ENCODE measurements around the gene LCN1. TPM values are rescaled to one million over a fixed set of nuclear protein-coding genes. Genes with fewer than 3 reads are reported as not detected.

The LCN1 gene
- total RNA-seq, 1 experiment from 2014 or later = not detected

DNA sequence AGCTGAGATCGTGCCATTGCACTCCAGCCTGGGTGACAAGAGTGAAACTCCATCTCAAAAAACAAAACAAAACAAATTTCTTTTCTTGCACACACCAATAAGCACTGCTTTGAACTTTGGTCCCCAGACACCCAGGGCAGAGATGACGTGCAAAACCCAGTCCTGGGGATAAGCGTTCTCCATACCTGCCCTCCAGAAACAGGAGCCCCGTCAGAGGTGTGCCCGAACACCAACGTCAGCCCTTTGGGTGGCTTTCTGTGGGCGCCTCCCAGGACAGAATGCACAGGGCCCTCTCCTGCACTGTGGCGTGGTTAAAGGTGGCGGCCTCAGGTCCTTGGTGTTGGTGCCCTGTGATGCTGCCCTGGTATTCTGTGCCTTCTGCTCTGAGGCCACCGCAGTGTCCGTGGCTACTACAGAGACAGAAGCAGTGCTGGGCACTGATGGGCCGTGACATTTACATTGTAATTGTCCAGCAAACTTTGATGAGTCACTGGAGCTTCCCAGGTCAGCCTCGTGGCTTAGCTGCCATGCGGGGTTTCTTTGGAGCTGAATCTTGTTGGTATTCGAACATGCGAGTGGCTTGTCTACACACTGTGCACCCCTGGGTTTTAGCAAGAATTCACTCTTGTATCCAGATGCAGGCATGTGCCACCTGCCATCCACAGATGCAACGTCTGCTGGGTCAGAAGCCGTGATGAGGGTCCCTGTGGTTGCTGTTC, 31.9 kb upstream of the LCN1 start:
- Histone ChIP-seq H3F3A (ENCODE audit: insufficient read depth, low read depth) (no peaks in the 10 kb centered on the region; the same call in 1 of the 2 replicates), H3K4me1 (replicated peaks; ENCODE audit: insufficient read depth) (no peaks in the 10 kb centered on the region), H2AFZ (no peak overlapping the region), H3K27ac (no peak overlapping the region), H4K20me1 (ENCODE audit: insufficient read depth) (0 out of 2 replicates have a peak, but pooled peaks cover 3% of the 10 kb centered on the region), H3K4me3 (no peak overlapping the region), H3K9me2 (ENCODE audit: insufficient read depth) (no peaks in the 10 kb centered on the region), H3K79me2 (ENCODE audit: low read depth) (no peaks in the 10 kb centered on the region), H3K36me3 (ENCODE audit: low read depth) (0 out of 2 replicates have a peak, but pooled peaks cover 7% of the 10 kb centered on the region), H3K9me3 (ENCODE audit: insufficient read depth, low read depth) (no peaks in the 10 kb centered on the region), H3K4me2 (no peak overlapping the region), H3K27me3 (ENCODE audit: insufficient read depth, low read depth) (no peaks in the 10 kb centered on the region)
- TF ChIP-seq EZH2 (IDR thresholded peaks at IDR 0.05; ENCODE audit: low read depth) = no peak
- TF ChIP-seq, protein P1, sequence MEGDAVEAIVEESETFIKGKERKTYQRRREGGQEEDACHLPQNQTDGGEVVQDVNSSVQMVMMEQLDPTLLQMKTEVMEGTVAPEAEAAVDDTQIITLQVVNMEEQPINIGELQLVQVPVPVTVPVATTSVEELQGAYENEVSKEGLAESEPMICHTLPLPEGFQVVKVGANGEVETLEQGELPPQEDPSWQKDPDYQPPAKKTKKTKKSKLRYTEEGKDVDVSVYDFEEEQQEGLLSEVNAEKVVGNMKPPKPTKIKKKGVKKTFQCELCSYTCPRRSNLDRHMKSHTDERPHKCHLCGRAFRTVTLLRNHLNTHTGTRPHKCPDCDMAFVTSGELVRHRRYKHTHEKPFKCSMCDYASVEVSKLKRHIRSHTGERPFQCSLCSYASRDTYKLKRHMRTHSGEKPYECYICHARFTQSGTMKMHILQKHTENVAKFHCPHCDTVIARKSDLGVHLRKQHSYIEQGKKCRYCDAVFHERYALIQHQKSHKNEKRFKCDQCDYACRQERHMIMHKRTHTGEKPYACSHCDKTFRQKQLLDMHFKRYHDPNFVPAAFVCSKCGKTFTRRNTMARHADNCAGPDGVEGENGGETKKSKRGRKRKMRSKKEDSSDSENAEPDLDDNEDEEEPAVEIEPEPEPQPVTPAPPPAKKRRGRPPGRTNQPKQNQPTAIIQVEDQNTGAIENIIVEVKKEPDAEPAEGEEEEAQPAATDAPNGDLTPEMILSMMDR (conservative IDR thresholded peaks at IDR 0.05) = no peak
- intact Hi-C loops (cut with micrococcal nuclease; ENCODE audit: unreplicated experiment) = no loop called here
- CTCF ChIA-PET = no interaction called here
- no TSS peak for BruUV-seq (replicated peaks)
- POLR2A ChIA-PET (ENCODE audit: unreplicated experiment) = no interaction called here
- no peak for DNase-seq

DNA sequence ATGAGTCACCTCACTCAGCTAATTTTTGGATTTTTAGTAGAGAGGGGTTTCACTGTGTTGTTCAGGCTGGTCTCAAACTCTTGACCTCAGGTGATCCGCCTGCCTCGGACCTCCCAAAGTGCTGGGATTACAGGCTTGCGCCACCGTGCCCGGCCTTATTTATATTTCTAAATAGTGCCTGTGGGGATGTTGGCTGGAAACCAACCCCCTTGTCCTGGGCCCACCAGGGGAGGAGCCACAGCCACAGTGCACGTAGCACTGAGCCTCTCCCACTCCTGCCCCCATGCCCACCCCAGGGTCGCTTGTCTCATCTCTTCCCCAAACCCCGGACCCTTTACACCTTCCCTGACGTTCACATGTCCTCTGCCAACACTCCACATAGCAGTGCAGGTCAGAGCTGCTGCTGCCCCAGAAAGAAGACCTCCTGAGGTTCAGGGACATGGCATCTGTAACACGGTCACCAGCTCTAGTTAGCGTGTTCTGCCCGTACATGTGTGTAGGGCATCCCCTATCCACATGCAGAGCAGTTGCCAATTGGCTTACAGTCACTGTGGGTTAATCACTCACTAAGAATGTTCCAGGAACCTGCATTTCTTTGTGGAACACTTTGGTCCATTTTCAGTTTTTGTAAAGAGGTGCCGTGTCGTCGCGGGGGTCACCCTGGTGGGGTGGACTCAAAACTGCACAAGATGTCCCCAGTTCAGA, 30.9 kb upstream of the LCN1 start:
- H3K79me2 ChIP-seq (ENCODE audit: low read depth) = no peaks in the 10 kb centered on the region

DNA sequence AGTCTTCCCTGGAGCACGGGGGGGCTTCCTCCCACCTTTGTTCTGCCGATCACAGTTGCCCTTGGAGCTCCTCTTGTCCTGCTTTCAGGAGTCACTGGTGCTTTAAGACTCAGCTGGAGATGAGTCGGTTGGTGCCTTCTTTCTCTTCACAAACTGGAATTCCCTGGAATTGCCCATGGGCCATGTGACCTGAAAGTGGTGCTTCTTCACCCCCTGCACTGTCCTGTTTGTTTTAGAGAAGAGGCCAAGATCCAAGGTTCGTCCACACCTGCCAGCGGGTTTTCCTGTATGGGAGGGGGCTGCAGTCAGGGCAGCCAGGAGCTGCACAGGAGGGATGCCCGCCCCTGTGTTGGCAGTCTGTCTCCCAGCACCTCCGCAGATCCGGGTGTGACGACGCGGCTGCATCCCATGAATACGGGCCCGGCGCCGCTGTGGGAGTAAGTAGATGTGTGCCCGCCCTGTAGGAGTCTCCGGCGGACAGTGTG, 30.2 kb upstream of the LCN1 start:
- ChIA-PET CTCF (no interaction called here), POLR2A (ENCODE audit: unreplicated experiment) (interaction anchor here (0.6 kb wide), 1 partner anchor 770 kb away, joined by 8 read pairs; no protein-coding TSS in a partner anchor)
- no peaks in the 10 kb centered on the region for H3K27me3 ChIP-seq (ENCODE audit: insufficient read depth, low read depth)
- H3K36me3 ChIP-seq (ENCODE audit: low read depth) = no peaks in the 10 kb centered on the region
- no peak for TF ChIP-seq EZH2 (IDR thresholded peaks at IDR 0.05; ENCODE audit: low read depth)
- TF ChIP-seq, protein P1 (conservative IDR thresholded peaks at IDR 0.05) = no peak
- H3K79me2 ChIP-seq (ENCODE audit: low read depth) = no peaks in the 10 kb centered on the region
- H4K20me1 ChIP-seq (ENCODE audit: insufficient read depth) = 0 out of 2 replicates have a peak, but pooled peaks cover 3% of the 10 kb centered on the region
- intact Hi-C loops (cut with micrococcal nuclease; ENCODE audit: unreplicated experiment) = no loop called here
- no peak for DNase-seq
- no peak overlapping the region for H3K4me2 ChIP-seq
- H3K9me2 ChIP-seq (ENCODE audit: insufficient read depth) = no peaks in the 10 kb centered on the region
- no peak overlapping the region for H3K4me3 ChIP-seq
- no peak overlapping the region for H2AFZ ChIP-seq
- no peaks in the 10 kb centered on the region; the same call in 1 of the 2 replicates for H3F3A ChIP-seq (ENCODE audit: insufficient read depth, low read depth)
- no peak overlapping the region for H3K27ac ChIP-seq
- no peaks in the 10 kb centered on the region for H3K9me3 ChIP-seq (ENCODE audit: insufficient read depth, low read depth)
- H3K4me1 ChIP-seq (replicated peaks; ENCODE audit: insufficient read depth) = no peaks in the 10 kb centered on the region
- BruUV-seq (replicated peaks) = no TSS peak

More for the DNA sequence above, 30.9 kb upstream of the LCN1 start:
- ChIA-PET CTCF (interaction anchor here (0.6 kb wide), 1 partner anchor 24 kb away, joined by 5 read pairs; no protein-coding TSS in a partner anchor), POLR2A (ENCODE audit: unreplicated experiment) (no interaction called here)
- no peaks in the 10 kb centered on the region for H3K9me2 ChIP-seq (ENCODE audit: insufficient read depth)
- H3K27ac ChIP-seq = no peak overlapping the region
- H3K4me2 ChIP-seq = no peak overlapping the region
- H3K36me3 ChIP-seq (ENCODE audit: low read depth) = 0 out of 2 replicates have a peak, but pooled peaks cover 5% of the 10 kb centered on the region
- no TSS peak for BruUV-seq (replicated peaks)
- H3K27me3 ChIP-seq (ENCODE audit: insufficient read depth, low read depth) = no peaks in the 10 kb centered on the region
- no peaks in the 10 kb centered on the region for H3K9me3 ChIP-seq (ENCODE audit: insufficient read depth, low read depth)
- intact Hi-C loops (cut with micrococcal nuclease; ENCODE audit: unreplicated experiment) = no loop called here
- H3F3A ChIP-seq (ENCODE audit: insufficient read depth, low read depth) = no peaks in the 10 kb centered on the region; the same call in 1 of the 2 replicates
- H4K20me1 ChIP-seq (ENCODE audit: insufficient read depth) = 0 out of 2 replicates have a peak, but pooled peaks cover 3% of the 10 kb centered on the region
- H3K4me3 ChIP-seq = no peak overlapping the region
- H2AFZ ChIP-seq = no peak overlapping the region
- H3K4me1 ChIP-seq (replicated peaks; ENCODE audit: insufficient read depth) = no peaks in the 10 kb centered on the region
- DNase-seq = no peak
- no peak for TF ChIP-seq EZH2 (IDR thresholded peaks at IDR 0.05; ENCODE audit: low read depth)
- TF ChIP-seq, protein P1 (conservative IDR thresholded peaks at IDR 0.05) = no peak

All from PC-9 (cell line).